GM23248 (cell line): Measurements from ENCODE around the gene ROCK2. TPM values are rescaled to one million over a fixed set of nuclear protein-coding genes. Genes with fewer than 3 reads are reported as not detected.
A peak's percentile ranks its signal among the peaks of the same experiment; 100 is the strongest.

ENCODE experiments used
- DNase-seq: peaks from one replicate; pipeline ENCODE4 v3.0.0-alpha.2; 2015
- H2AFZ ChIP-seq: fragments of 200-600 bp; sonication (generic); 2 replicates; pipeline ENCODE4 v1.6.1; 2016; ENCODE audit warnings: antibody characterized with exemption
- H3F3A ChIP-seq: fragments of 200-600 bp; sonication (generic); 2 replicates; pipeline ENCODE4 v1.6.1; 2016; ENCODE audit warnings: mild to moderate bottlenecking, antibody characterized with exemption, mixed run types; ENCODE audit not compliant: insufficient read depth
- H3K27ac ChIP-seq: fragments of 200-600 bp; sonication (generic); 2 replicates; pipeline ENCODE4 v1.5.1; 2016; ENCODE audit warnings: mild to moderate bottlenecking
- H3K27me3 ChIP-seq: fragments of 200-600 bp; sonication (generic); replicated peaks from 2 replicates; pipeline ENCODE4 v1.6.1; 2016; ENCODE audit warnings: mild to moderate bottlenecking; ENCODE audit not compliant: insufficient read depth
- H3K36me3 ChIP-seq: fragments of 200-600 bp; sonication (generic); 2 replicates; pipeline ENCODE4 v1.6.1; 2016; ENCODE audit warnings: low read depth, mild to moderate bottlenecking
- H3K4me1 ChIP-seq: fragments of 200-600 bp; sonication (generic); 2 replicates; pipeline ENCODE4 v1.6.1; 2016; ENCODE audit warnings: mild to moderate bottlenecking; ENCODE audit not compliant: insufficient read depth
- H3K4me2 ChIP-seq: fragments of 200-600 bp; sonication (generic); one replicate; pipeline ENCODE4 v1.6.1; 2016; ENCODE audit warnings: mild to moderate bottlenecking; ENCODE audit not compliant: unreplicated experiment
- H3K4me3 ChIP-seq: fragments of 200-600 bp; sonication (generic); 2 replicates; pipeline ENCODE4 v1.5.1; 2016; ENCODE audit warnings: mild to moderate bottlenecking
- H3K79me2 ChIP-seq: fragments of 200-600 bp; sonication (generic); 2 replicates; pipeline ENCODE4 v1.6.1; 2016; ENCODE audit warnings: mild to moderate bottlenecking; ENCODE audit not compliant: insufficient read depth
- H3K9ac ChIP-seq: fragments of 200-600 bp; sonication (generic); 2 replicates; pipeline ENCODE4 v1.6.1; 2016; ENCODE audit warnings: mild to moderate bottlenecking
- H3K9me2 ChIP-seq: fragments of 200-600 bp; sonication (generic); 2 replicates; pipeline ENCODE4 v1.6.1; 2016; ENCODE audit warnings: mixed run types, mild to moderate bottlenecking, moderate library complexity; ENCODE audit not compliant: insufficient read depth
- H3K9me3 ChIP-seq: fragments of 200-600 bp; sonication (generic); one replicate; pipeline ENCODE4 v1.6.1; 2017; ENCODE audit warnings: low read depth
- H4K20me1 ChIP-seq: fragments of 200-600 bp; sonication (generic); 2 replicates; pipeline ENCODE4 v1.6.0; 2016; ENCODE audit not compliant: insufficient read depth
- EZH2 ChIP-seq: fragments of 200-600 bp; sonication (generic); IDR thresholded peaks from 2 replicates; pipeline ENCODE4 v1.6.1; 2018; ENCODE audit warnings: antibody characterized with exemption, mild to moderate bottlenecking; ENCODE audit not compliant: insufficient read depth, poor library complexity, severe bottlenecking
- EZH2phosphoT487 ChIP-seq: fragments of 200-600 bp; sonication (generic); IDR thresholded peaks from 2 replicates; pipeline ENCODE4 v1.6.1; 2018; ENCODE audit warnings: antibody characterized with exemption, moderate library complexity, mild to moderate bottlenecking, low read depth; ENCODE audit not compliant: insufficient read depth
- WGBS, 2 experiments: methylation state at CpG; one replicate each; pipeline ENCODE4 v1.1.6; 2015 to 2017; ENCODE audit warnings: low lambda C conversion rate in 2 of 2, low coverage in 1 of 2; ENCODE audit errors: missing lambda C conversion rate in 2 of 2; 5-methylcytosine and 5-hydroxymethylcytosine counted together
- in situ Hi-C: fragments of 300-500 bp; cut with MboI; formaldehyde crosslinking; loops from 2 replicates; pipeline ENCODE4 v1.15.0; 2020
- polyA plus RNA-seq: library from polyadenylated mRNA; unstranded; fragments of >200 nt; fragmentation: Nextera tagmentation; extraction: Ambion mirVana; gene quantifications from 2 replicates; pipeline ENCODE4 v1.2.1, GENCODE V29; 2016
- total RNA-seq: library from RNA; depleted of rRNA; stranded (reverse); fragments of >200 nt; shearing (Covaris generic); gene quantifications from 2 replicates; pipeline ENCODE4 v1.2.3, GENCODE V29; 2014

Gene ROCK2
- total and polyA plus RNA-seq, 2 experiments from 2014 or later = 19.9 to 38.3 TPM

GRCh38 chr2:11177871-11178690, 166.4 kb downstream of the ROCK2 start:
- H3K4me3 ChIP-seq = no peak overlapping the region
- H3K27me3 ChIP-seq = no peaks in the 10 kb centered on the region
- H3K9me2 ChIP-seq = no peaks in the 10 kb centered on the region
- peaks cover 14% of the 10 kb centered on the region for H3K4me1 ChIP-seq
- 58 to 62% methylated on average over 5 of the region's 5 CpGs for WGBS, 2 experiments
- no peak for TF ChIP-seq EZH2phosphoT487
- TF ChIP-seq EZH2 = no peak
- peaks cover 21% of the 10 kb centered on the region for H3F3A ChIP-seq
- DNase-seq = no peak
- no peak overlapping the region for H2AFZ ChIP-seq
- no peaks in the 10 kb centered on the region for H4K20me1 ChIP-seq
- no peaks in the 10 kb centered on the region for H3K79me2 ChIP-seq
- H3K27ac ChIP-seq = no peak overlapping the region
- no peaks in the 10 kb centered on the region for H3K9me3 ChIP-seq
- no peak overlapping the region for H3K9ac ChIP-seq
- no peak overlapping the region for H3K4me2 ChIP-seq
- peaks cover 25% of the 10 kb centered on the region for H3K36me3 ChIP-seq
- in situ Hi-C loops = no loop called here

- peaks cover 14% of the 10 kb centered on the region for H3K4me1 ChIP-seq
- H3K4me2 ChIP-seq = peak overlapping the region; percentile 60
- no peak overlapping the region for H3K4me3 ChIP-seq
- peak; percentile 58 for DNase-seq
- no peak for TF ChIP-seq EZH2phosphoT487
- no peak for TF ChIP-seq EZH2
- no peaks in the 10 kb centered on the region for H4K20me1 ChIP-seq
- peaks cover 21% of the 10 kb centered on the region for H3F3A ChIP-seq
- in situ Hi-C loops = no loop called here
- H3K27me3 ChIP-seq = no peaks in the 10 kb centered on the region
- no peak overlapping the region for H2AFZ ChIP-seq
- peak overlapping the region; percentile 38; the same call in 1 of the 2 replicates for H3K27ac ChIP-seq
- WGBS, 2 experiments = 80 to 88% methylated on average over 6 of the region's 6 CpGs
- no peaks in the 10 kb centered on the region for H3K9me3 ChIP-seq
- no peaks in the 10 kb centered on the region for H3K79me2 ChIP-seq
- no peaks in the 10 kb centered on the region for H3K9me2 ChIP-seq
- H3K36me3 ChIP-seq = 0 out of 2 replicates have a peak, but pooled peaks cover 5% of the 10 kb centered on the region
- no peak overlapping the region for H3K9ac ChIP-seq
Measured at GRCh38 chr2:11175293-11175795, 169.1 kb downstream of the ROCK2 start.

- no peak for DNase-seq
- Histone ChIP-seq H3K9ac (no peak overlapping the region), H3K4me3 (no peak overlapping the region), H3K4me2 (no peak overlapping the region), H3K27me3 (no peaks in the 10 kb centered on the region), H2AFZ (no peak overlapping the region), H4K20me1 (no peaks in the 10 kb centered on the region), H3K4me1 (peaks cover 14% of the 10 kb centered on the region), H3K27ac (no peak overlapping the region), H3F3A (peaks cover 21% of the 10 kb centered on the region), H3K36me3 (no peaks in the 10 kb centered on the region), H3K9me3 (no peaks in the 10 kb centered on the region), H3K9me2 (no peaks in the 10 kb centered on the region), H3K79me2 (no peaks in the 10 kb centered on the region)
- TF ChIP-seq EZH2 (no peak), EZH2phosphoT487 (no peak)
- in situ Hi-C loops = no loop called here
- WGBS, 2 experiments = 98 to 99% methylated on average over 9 of the region's 9 CpGs
Measured at GRCh38 chr2:11174222-11174621, 170.2 kb downstream of the ROCK2 start.

- no peak overlapping the region for H3K4me2 ChIP-seq
- no peaks in the 10 kb centered on the region for H3K36me3 ChIP-seq
- H3F3A ChIP-seq = no peaks in the 10 kb centered on the region
- in situ Hi-C loops = no loop called here
- H3K4me3 ChIP-seq = no peak overlapping the region
- no peaks in the 10 kb centered on the region for H4K20me1 ChIP-seq
- no peak for DNase-seq
- TF ChIP-seq EZH2phosphoT487 (no peak), EZH2 (no peak)
- no peak overlapping the region for H3K9ac ChIP-seq
- H3K79me2 ChIP-seq = no peaks in the 10 kb centered on the region
- H3K27ac ChIP-seq = no peak overlapping the region
- no peaks in the 10 kb centered on the region for H3K9me2 ChIP-seq
- no peak overlapping the region for H2AFZ ChIP-seq
- no peaks in the 10 kb centered on the region for H3K4me1 ChIP-seq
- H3K27me3 ChIP-seq = no peaks in the 10 kb centered on the region
- no peaks in the 10 kb centered on the region for H3K9me3 ChIP-seq
- 87 to 88% methylated on average over 12 to 13 of the region's 13 CpGs for WGBS, 2 experiments
Measured at GRCh38 chr2:11169333-11169732, 175.1 kb downstream of the ROCK2 start.
